RWPE1 (cell line): ENCODE results near the gene IFITM10.

Experiments used
- CTCF ChIA-PET: fragments of 350-600 bp; sonication (Branson Sonifier 250); formaldehyde crosslinking; extraction: SDS; loops from one replicate; lab custom pipeline; 2021; lab: Yijun Ruan, JAX
- POLR2A ChIA-PET: fragments of 400-600 bp; formaldehyde crosslinking; extraction: SDS; loops from one replicate; lab custom pipeline; 2020; ENCODE audit warnings: antibody characterized with exemption; ENCODE audit not compliant: low non-redundant PET; lab: Yijun Ruan, JAX
- DNase-seq: peaks from one replicate; pipeline ENCODE4 v3.0.0; 2012; ENCODE audit warnings: low spot score
- H3K27ac ChIP-seq: fragments of 450-650 bp; 2 replicates; pipeline ENCODE4 v1.5.1; 2017
- CTCF ChIP-seq: fragments of 450-650 bp; conservative IDR thresholded peaks from 2 replicates; pipeline ENCODE4 v1.5.1; 2017; ENCODE audit warnings: low read depth, mild to moderate bottlenecking

Gene IFITM10

DNA sequence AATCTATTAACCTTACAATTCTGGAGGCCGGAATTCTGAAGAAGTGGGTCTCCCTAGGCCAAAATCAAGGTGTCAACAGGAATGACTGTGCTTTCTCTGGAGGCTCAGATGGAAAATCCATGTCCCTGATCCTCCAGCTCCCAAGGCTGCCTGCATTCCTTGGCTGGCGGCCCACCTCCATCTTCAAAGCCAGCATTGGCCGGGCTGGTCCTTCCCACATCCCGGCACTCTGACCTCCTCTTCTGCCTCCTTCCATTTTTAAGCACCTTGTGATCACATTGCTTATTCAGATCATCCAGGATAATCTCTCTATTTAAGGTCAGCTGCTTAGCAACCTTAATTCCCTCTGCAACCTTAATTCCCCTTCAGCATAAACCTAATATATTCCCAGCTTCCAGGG is 36.1 kb upstream of the IFITM10 start:
- H3K27ac ChIP-seq, result no peak overlapping the region
- DNase-seq, result no peak
- POLR2A ChIA-PET, result no interaction called here
- CTCF ChIA-PET, result no interaction called here
- no peak for TF ChIP-seq CTCF

DNA sequence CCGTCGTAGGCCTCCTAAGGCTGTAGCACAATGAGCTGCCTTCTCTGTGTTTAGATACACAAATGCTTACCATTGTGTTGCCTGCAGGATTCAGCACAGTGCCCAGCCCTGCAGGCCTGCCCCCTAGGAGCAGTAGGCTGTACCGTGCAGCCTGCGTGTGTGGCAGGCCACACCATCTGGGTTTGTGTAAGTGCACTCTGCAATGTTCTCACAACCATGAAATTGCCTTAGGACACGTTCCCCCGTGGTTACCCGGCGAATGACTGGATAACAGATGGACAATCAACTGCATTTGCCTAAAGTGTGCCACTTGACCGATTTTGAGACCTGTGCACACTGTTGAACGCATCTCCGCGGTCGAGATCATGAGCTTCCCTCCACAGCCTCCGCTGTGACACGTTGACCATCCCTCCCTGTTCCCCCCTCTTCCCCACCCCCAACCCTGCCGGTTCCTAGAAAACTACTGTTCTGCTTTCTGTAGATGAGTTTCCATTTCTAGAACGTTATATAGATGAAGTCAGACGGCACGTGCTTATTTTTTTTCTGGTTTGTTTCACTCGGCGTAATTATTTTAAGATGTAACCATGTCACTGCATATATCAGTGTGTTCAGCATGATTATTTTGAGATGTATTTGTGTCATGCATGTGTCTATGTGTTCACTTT is 35.5 kb upstream of the IFITM10 start:
- H3K27ac ChIP-seq, result no peak overlapping the region
- no peak for DNase-seq
- POLR2A ChIA-PET, result no interaction called here
- CTCF ChIA-PET, result no interaction called here
- TF ChIP-seq CTCF, result no peak

DNA sequence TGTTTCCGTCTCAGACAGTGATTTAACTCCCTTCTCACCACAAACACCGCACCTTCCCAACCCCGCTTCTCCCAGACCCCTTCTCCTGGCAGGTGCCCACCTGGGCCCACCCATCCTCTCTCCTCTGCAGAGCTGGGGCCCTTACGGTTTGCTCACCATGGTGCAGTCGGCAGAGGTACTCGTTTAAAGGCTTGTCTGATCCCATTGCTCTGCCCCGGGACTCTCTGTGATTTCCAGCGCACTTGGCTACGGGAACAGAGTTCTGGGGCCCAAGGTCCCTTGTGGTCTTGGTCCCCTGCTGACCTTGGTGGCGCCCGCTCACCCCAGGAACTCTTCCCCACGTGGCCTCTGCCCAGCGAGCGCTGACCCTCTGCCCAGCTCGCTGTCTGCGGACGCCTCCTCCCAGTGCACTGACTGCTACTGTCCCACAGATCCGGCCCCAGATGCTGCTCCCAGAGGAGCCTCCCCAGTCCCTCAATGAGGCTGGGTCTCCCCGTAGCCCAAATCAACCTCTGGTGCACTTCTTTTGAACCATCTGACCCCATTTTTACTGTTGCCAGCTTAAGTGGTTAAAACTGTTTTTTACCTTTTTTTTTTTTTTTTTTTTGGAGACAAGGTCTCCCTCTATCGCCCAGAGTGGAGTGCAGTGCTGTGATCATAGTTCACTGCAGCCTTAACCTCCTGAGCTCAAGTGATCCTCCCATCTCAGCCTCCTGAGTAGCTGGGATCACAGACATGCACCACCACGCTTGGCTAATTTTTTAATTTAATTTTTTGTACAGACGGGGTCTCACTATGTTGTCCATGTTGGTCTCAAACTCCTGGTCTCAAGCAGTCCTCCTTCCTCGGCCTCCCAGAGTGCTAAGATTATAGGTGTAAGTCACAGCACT is 34.6 kb upstream of the IFITM10 start:
- 0 out of 2 replicates have a peak overlapping the region, but pooled peaks have one; percentile 2 for H3K27ac ChIP-seq
- no peak for TF ChIP-seq CTCF
- DNase-seq, result no peak
- POLR2A ChIA-PET, result no interaction called here
- CTCF ChIA-PET, result no interaction called here

GRCh38 chr11:1783725-1784529 is 33.5 kb upstream of the IFITM10 start:
- no peak for TF ChIP-seq CTCF
- DNase-seq, result no peak
- ChIA-PET POLR2A (no interaction called here), CTCF (no interaction called here)
- H3K27ac ChIP-seq, result 0 out of 2 replicates have a peak overlapping the region, but pooled peaks have one; percentile 2

GRCh38 chr11:1782831-1783724 is 32.7 kb upstream of the IFITM10 start:
- DNase-seq, result no peak
- 0 out of 2 replicates have a peak overlapping the region, but pooled peaks have one; percentile 1 for H3K27ac ChIP-seq
- CTCF ChIA-PET, result interaction anchor here (0.6 to 0.7 kb wide), 3 partner anchors 50 to 236 kb away, joined by 3 to 4 read pairs (median 3); no protein-coding TSS in a partner anchor
- POLR2A ChIA-PET, result no interaction called here
- no peak for TF ChIP-seq CTCF
